IMR-90 (cell line): ENCODE results near the gene MTHFSD. TPM values are rescaled to one million over a fixed set of nuclear protein-coding genes. Genes with fewer than 3 reads are reported as not detected.

Source experiments
- ATAC-seq: fragments of 200-7000 bp; cut with Tn5 transposase; 2 replicates; pipeline ENCODE4 v1.9.1; 2020; ENCODE audit warnings: low read depth, mild to moderate bottlenecking, moderate library complexity
- BruUV-seq: library from RNA; stranded (reverse); fragments of 400-500 nt; replicated peaks from 2 replicates; lab custom pipeline; 2021; lab: Mats Ljungman, UMichigan
- CTCF ChIA-PET: fragments of 300-600 bp; formaldehyde crosslinking; extraction: SDS; loops from one replicate; lab custom pipeline; 2021; ENCODE audit warnings: antibody characterized with exemption; lab: Yijun Ruan, JAX
- POLR2A ChIA-PET: fragments of 300-600 bp; sonication (Branson Sonifier 250); formaldehyde crosslinking; loops from one replicate; lab custom pipeline; 2022; ENCODE audit warnings: antibody characterized with exemption; ENCODE audit not compliant: unreplicated experiment; lab: Charles Lee
- DNase-seq: peaks from one replicate; pipeline ENCODE4 v3.0.0; 2013
- H2AFZ ChIP-seq: replicated peaks from 2 replicates; pipeline ENCODE3; 2013; ENCODE audit warnings: low read length, mild to moderate bottlenecking; ENCODE audit not compliant: poor library complexity
- H2AK5ac ChIP-seq: 2 replicates; pipeline ENCODE4 v1.6.1; 2013; ENCODE audit warnings: low read depth, low read length, inconsistent platforms
- H2AK9ac ChIP-seq: replicated peaks from 2 replicates; pipeline ENCODE3; 2013; ENCODE audit warnings: mild to moderate bottlenecking, low read depth, low read length, moderate library complexity; ENCODE audit not compliant: poor library complexity
- H2BK120ac ChIP-seq: 2 replicates; pipeline ENCODE4 v1.6.1; 2013; ENCODE audit warnings: low read depth, low read length, inconsistent platforms
- H2BK15ac ChIP-seq: 3 replicates; pipeline ENCODE4 v1.6.1; 2013; ENCODE audit warnings: low read depth, low read length, inconsistent platforms
- H2BK20ac ChIP-seq: 2 replicates; pipeline ENCODE4 v1.6.1; 2013; ENCODE audit warnings: low read depth, mild to moderate bottlenecking, inconsistent platforms, low read length, moderate library complexity
- H2BK5ac ChIP-seq: 2 replicates; pipeline ENCODE4 v1.6.1; 2013; ENCODE audit warnings: mild to moderate bottlenecking, low read depth, low read length, inconsistent platforms; ENCODE audit not compliant: poor library complexity, severe bottlenecking
- H3K14ac ChIP-seq: replicated peaks from 2 replicates; pipeline ENCODE4 v1.6.1; 2013; ENCODE audit warnings: low read depth, low read length, inconsistent platforms
- H3K18ac ChIP-seq: 2 replicates; pipeline ENCODE4 v1.6.1; 2013; ENCODE audit warnings: low read depth, low read length, control low read depth
- H3K23ac ChIP-seq: 2 replicates; pipeline ENCODE4 v1.6.1; 2013; ENCODE audit warnings: low read depth, low read length, inconsistent platforms
- H3K27ac ChIP-seq: 2 replicates; pipeline ENCODE4 v1.5.1; 2013; ENCODE audit warnings: mild to moderate bottlenecking, control low read depth, low read length; ENCODE audit not compliant: insufficient read depth
- H3K27me3 ChIP-seq: 2 replicates; pipeline ENCODE4 v1.6.1; 2013; ENCODE audit warnings: low read length; ENCODE audit not compliant: control insufficient read depth, insufficient read depth
- H3K36me3 ChIP-seq: 2 replicates; pipeline ENCODE4 v1.6.1; 2013; ENCODE audit warnings: low read length, mixed read lengths; ENCODE audit not compliant: control insufficient read depth, insufficient read depth
- H3K4ac ChIP-seq: 2 replicates; pipeline ENCODE4 v1.6.1; 2013; ENCODE audit warnings: low read depth, low read length, inconsistent platforms
- H3K4me1 ChIP-seq: 2 replicates; pipeline ENCODE4 v1.6.1; 2013; ENCODE audit warnings: low read length, mixed read lengths; ENCODE audit not compliant: control insufficient read depth, insufficient read depth
- H3K4me2 ChIP-seq: 2 replicates; pipeline ENCODE4 v1.6.1; 2013; ENCODE audit warnings: low read depth, mild to moderate bottlenecking, control low read depth, low read length, moderate library complexity
- H3K4me3 ChIP-seq: 2 replicates; pipeline ENCODE4 v1.5.1; 2013; ENCODE audit warnings: low read depth, mild to moderate bottlenecking, control low read depth, low read length, moderate library complexity; ENCODE audit not compliant: insufficient read depth
- H3K56ac ChIP-seq: 2 replicates; pipeline ENCODE4 v1.6.1; 2013; ENCODE audit warnings: low read length, inconsistent platforms; ENCODE audit not compliant: insufficient read depth; ENCODE audit errors: extremely low read depth
- H3K79me1 ChIP-seq, 2 experiments: 2 replicates each; pipeline ENCODE4 v1.6.1; 2013; ENCODE audit warnings: low read length in 2 of 2, inconsistent platforms in 1 of 2, low read depth in 1 of 2
- H3K9ac ChIP-seq: 2 replicates; pipeline ENCODE4 v1.6.1; 2013; ENCODE audit warnings: low read depth, low read length, control low read depth
- H3K9me1 ChIP-seq: 2 replicates; pipeline ENCODE4 v1.6.1; 2013; ENCODE audit warnings: low read length, inconsistent platforms; ENCODE audit not compliant: insufficient read depth
- H3K9me3 ChIP-seq: 2 replicates; pipeline ENCODE4 v1.6.1; 2013; ENCODE audit warnings: low read length; ENCODE audit not compliant: control insufficient read depth, insufficient read depth
- H4K20me1 ChIP-seq: 2 replicates; pipeline ENCODE4 v1.6.1; 2013; ENCODE audit warnings: low read length, inconsistent platforms; ENCODE audit not compliant: insufficient read depth
- H4K5ac ChIP-seq: 2 replicates; pipeline ENCODE4 v1.6.1; 2013; ENCODE audit warnings: mild to moderate bottlenecking, low read depth, low read length, control low read depth
- H4K8ac ChIP-seq, 2 experiments: 2 replicates each; pipeline ENCODE4 v1.6.1; 2013; ENCODE audit warnings: low read depth in 2 of 2, low read length in 2 of 2, control low read depth in 1 of 2, inconsistent platforms in 1 of 2
- H4K91ac ChIP-seq: 2 replicates; pipeline ENCODE4 v1.6.1; 2013; ENCODE audit warnings: low read depth, low read length, inconsistent platforms; ENCODE audit not compliant: insufficient read depth
- BHLHE40 ChIP-seq: fragments of 150-350 bp; IDR thresholded peaks from 2 replicates; pipeline ENCODE4 v1.6.1; 2016; ENCODE audit warnings: mild to moderate bottlenecking, low read depth, low read length
- CEBPB ChIP-seq: IDR thresholded peaks from 2 replicates; pipeline ENCODE4 v1.6.1; 2012; ENCODE audit warnings: low read depth, low read length, improper control_type of control experiment
- CHD1 ChIP-seq: IDR thresholded peaks from 2 replicates; pipeline ENCODE4 v1.6.1; 2012; ENCODE audit warnings: low read depth, low read length, improper control_type of control experiment
- CTCF ChIP-seq: conservative IDR thresholded peaks from 2 replicates; pipeline ENCODE4 v1.5.1; 2012; ENCODE audit warnings: mild to moderate bottlenecking, low read depth, low read length, improper control_type of control experiment
- ELK1 ChIP-seq: fragments of 150-350 bp; IDR thresholded peaks from 2 replicates; pipeline ENCODE4 v1.6.1; 2016; ENCODE audit warnings: low read depth, mild to moderate bottlenecking, low read length, moderate library complexity, borderline replicate concordance
- FOS ChIP-seq: fragments of 150-350 bp; IDR thresholded peaks from 2 replicates; pipeline ENCODE4 v1.6.1; 2016; ENCODE audit warnings: low read depth, low read length
- MAFK ChIP-seq: IDR thresholded peaks from 2 replicates; pipeline ENCODE4 v1.6.1; 2012; ENCODE audit warnings: low read depth, low read length, improper control_type of control experiment
- MAZ ChIP-seq: IDR thresholded peaks from 2 replicates; pipeline ENCODE4 v1.6.1; 2012; ENCODE audit warnings: low read depth, mild to moderate bottlenecking, low read length, improper control_type of control experiment, moderate library complexity, borderline replicate concordance
- MXI1 ChIP-seq: IDR thresholded peaks from 2 replicates; pipeline ENCODE4 v1.6.1; 2012; ENCODE audit warnings: low read depth, mild to moderate bottlenecking, low read length, moderate library complexity, borderline replicate concordance
- NFE2L2 ChIP-seq: fragments of 150-350 bp; IDR thresholded peaks from 2 replicates; pipeline ENCODE4 v1.6.1; 2016; ENCODE audit warnings: low read depth, mild to moderate bottlenecking, low read length
- POLR2A ChIP-seq: IDR thresholded peaks from 2 replicates; pipeline ENCODE4 v1.6.1; 2012; ENCODE audit warnings: mild to moderate bottlenecking, low read depth, low read length
- RAD21 ChIP-seq: IDR thresholded peaks from 2 replicates; pipeline ENCODE4 v1.6.1; 2012; ENCODE audit warnings: low read length, improper control_type of control experiment
- RCOR1 ChIP-seq: IDR thresholded peaks from 2 replicates; pipeline ENCODE4 v1.6.1; 2012; ENCODE audit warnings: mild to moderate bottlenecking, low read length, improper control_type of control experiment; ENCODE audit not compliant: insufficient replicate concordance
- RFX5 ChIP-seq: IDR thresholded peaks from 2 replicates; pipeline ENCODE4 v1.8.0; 2012; ENCODE audit warnings: low read depth, mild to moderate bottlenecking, low read length, moderate library complexity
- SMC3 ChIP-seq: fragments of 150-350 bp; IDR thresholded peaks from 2 replicates; pipeline ENCODE4 v1.6.1; 2016; ENCODE audit warnings: low read depth, mild to moderate bottlenecking, antibody characterized with exemption, low read length, moderate library complexity
- WGBS, 2 experiments: methylation state at CpG; one replicate each; pipeline versions ENCODE4 v1.1.5 to v1.1.7; 2013; ENCODE audit warnings: missing lambda C conversion rate in 2 of 2; ENCODE audit not compliant: insufficient read length in 1 of 2; ENCODE audit errors: extremely low coverage in 2 of 2; 5-methylcytosine and 5-hydroxymethylcytosine counted together
- dilution Hi-C: fragments of 300-500 bp; cut with HindIII; formaldehyde crosslinking; loops from one replicate; pipeline ENCODE4 v1.14.3; 2018; ENCODE audit warnings: low sequenced_read_pairs; ENCODE audit not compliant: unreplicated experiment
- in situ Hi-C: fragments of 300-500 bp; cut with MboI; formaldehyde crosslinking; loops from 3 replicates; pipeline ENCODE4 v1.14.3; 2019; ENCODE audit warnings: low sequenced_read_pairs, inconsistent platforms, mixed read lengths
- intact Hi-C: fragments of 100-400 bp; cut with micrococcal nuclease; formaldehyde crosslinking; loops from 2 replicates; pipeline ENCODE4 v1.10.0; 2022
- polyA plus RNA-seq, 3 experiments: library from polyadenylated mRNA; depleted of rRNA; stranded (reverse); fragments of >200 nt; gene quantifications; 2 replicates each; pipeline ENCODE4 v1.2.3, GENCODE V29; 2012; ENCODE audit warnings: low replicate concordance in 1 of 3
- total RNA-seq: library from RNA; depleted of rRNA; stranded (reverse); fragments of >200 nt; gene quantifications from 2 replicates; pipeline ENCODE4 v1.2.3, GENCODE V29; 2012
- TF ChIP-seq, protein P1 (sequence below): fragments of 150-350 bp; IDR thresholded peaks from 2 replicates; pipeline ENCODE4 v1.6.1; 2017; ENCODE audit warnings: mild to moderate bottlenecking, antibody characterized with exemption, low read length, low read depth

Gene MTHFSD
- total and polyA plus RNA-seq, 2 of the 4 experiments (the other 2 are of a cell fraction): 8.2 to 16.8 TPM

DNA sequence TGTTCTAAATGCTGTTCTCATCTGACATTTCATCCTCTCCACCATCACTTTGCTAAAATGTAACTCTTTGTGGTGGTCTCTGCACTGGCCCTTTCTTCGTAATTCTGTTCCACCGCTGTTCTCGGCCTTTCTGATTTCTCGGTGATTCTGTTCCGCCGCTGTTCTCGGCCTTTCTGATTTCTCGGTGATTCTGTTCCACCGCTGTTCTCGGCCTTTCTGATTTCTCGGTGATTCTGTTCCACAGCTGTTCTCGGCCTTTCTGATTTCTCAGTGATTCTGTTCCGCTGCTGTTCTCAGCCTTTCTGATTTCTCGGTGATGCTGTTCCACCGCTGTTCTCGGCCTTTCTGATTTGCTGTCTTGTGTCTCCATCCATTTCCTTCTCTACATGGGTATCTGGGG, 32.4 kb downstream of the MTHFSD start:
- Histone ChIP-seq H3K27ac (no peak overlapping the region), H3K56ac (no peak overlapping the region), H4K20me1 (peaks cover 24% of the 10 kb centered on the region), H3K4me3 (no peak overlapping the region), H2AFZ (no peak overlapping the region), H4K8ac (no peak overlapping the region), H2BK20ac (no peak overlapping the region), H2BK15ac (no peak overlapping the region), H2BK5ac (no peak overlapping the region), H3K18ac (no peak overlapping the region), H3K27me3 (no peaks in the 10 kb centered on the region), H2AK5ac (no peak overlapping the region), H3K14ac (no peak overlapping the region), H4K91ac (no peak overlapping the region), H3K36me3 (peaks cover 7% of the 10 kb centered on the region; the same call in 1 of the 2 replicates), H2BK120ac (no peak overlapping the region), H3K4me1 (peaks cover 6% of the 10 kb centered on the region; the same call in 1 of the 2 replicates), H2AK9ac (no peak overlapping the region), H3K9me1 (peaks cover 5% of the 10 kb centered on the region), H4K5ac (no peak overlapping the region), H3K79me1 (peaks cover 0 to 31% of the 10 kb centered on the region in 2 experiments; a peak in 2 of 4 replicates), H3K4me2 (no peak overlapping the region), H3K9me3 (no peaks in the 10 kb centered on the region), H3K4ac (no peak overlapping the region), H3K23ac (no peak overlapping the region), H3K9ac (no peak overlapping the region)
- dilution Hi-C loops (no loop called here), intact Hi-C loops (loop anchor here (5.0 kb wide), 1 partner anchor 505 kb away; no protein-coding TSS in a partner anchor), in situ Hi-C loops (no loop called here)
- 87% methylated on average over 11 of the region's 16 CpGs; no CpG with 5 or more reads in 1 of the 2 experiments for WGBS, 2 experiments
- no peak for TF ChIP-seq RFX5
- no peak for TF ChIP-seq RCOR1
- no peak for TF ChIP-seq NFE2L2
- no peak for TF ChIP-seq MAZ
- no peak for TF ChIP-seq MAFK
- no peak for TF ChIP-seq RAD21
- TF ChIP-seq, protein P1, sequence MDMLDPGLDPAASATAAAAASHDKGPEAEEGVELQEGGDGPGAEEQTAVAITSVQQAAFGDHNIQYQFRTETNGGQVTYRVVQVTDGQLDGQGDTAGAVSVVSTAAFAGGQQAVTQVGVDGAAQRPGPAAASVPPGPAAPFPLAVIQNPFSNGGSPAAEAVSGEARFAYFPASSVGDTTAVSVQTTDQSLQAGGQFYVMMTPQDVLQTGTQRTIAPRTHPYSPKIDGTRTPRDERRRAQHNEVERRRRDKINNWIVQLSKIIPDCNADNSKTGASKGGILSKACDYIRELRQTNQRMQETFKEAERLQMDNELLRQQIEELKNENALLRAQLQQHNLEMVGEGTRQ: no peak
- TF ChIP-seq SMC3: no peak
- no peak for TF ChIP-seq CEBPB
- no peak for TF ChIP-seq MXI1
- no peak for TF ChIP-seq CTCF
- no peak for TF ChIP-seq CHD1
- no peak for TF ChIP-seq FOS
- no peak for TF ChIP-seq ELK1
- no peak for TF ChIP-seq POLR2A
- TF ChIP-seq BHLHE40: no peak
- DNase-seq (no peak), ATAC-seq (no peak)
- ChIA-PET POLR2A (no interaction called here), CTCF (no interaction called here)
- no TSS peak for BruUV-seq
